HCT116 (cell line): ENCODE measurements around the gene SLC22A2. TPM values are rescaled to one million over a fixed set of nuclear protein-coding genes. Genes with fewer than 3 reads are reported as not detected.

ENCODE experiments used
- ATAC-seq: fragments of 200-7000 bp; cut with Tn5 transposase; 2 replicates; pipeline ENCODE4 v1.9.1; 2020; ENCODE audit warnings: mild to moderate bottlenecking, moderate library complexity
- BruUV-seq: library from RNA; stranded (reverse); fragments of 400-500 nt; replicated peaks from 2 replicates; lab custom pipeline; 2021; lab: Mats Ljungman, UMichigan
- CTCF ChIA-PET: fragments of 300-600 bp; sonication (Branson Sonifier 250); formaldehyde crosslinking; loops from one replicate; lab custom pipeline; 2021; ENCODE audit warnings: antibody characterized with exemption; lab: Charles Lee
- POLR2A ChIA-PET: fragments of 300-600, 350-600 bp; sonication (Branson Sonifier 250); formaldehyde crosslinking; loops from one replicate; lab custom pipeline; 2021; ENCODE audit warnings: antibody characterized with exemption; lab: Charles Lee
- RAD21 ChIA-PET, 2 experiments: fragments of 300-600 bp; sonication (Branson Sonifier 250); formaldehyde crosslinking; loops; one replicate each; lab custom pipeline; 2023; ENCODE audit warnings: low total read pairs in 2 of 2; ENCODE audit not compliant: uncharacterized antibody in 2 of 2, unreplicated experiment in 2 of 2, low non-redundant PET in 1 of 2; lab: Charles Lee
- DNase-seq: peaks from one replicate; pipeline ENCODE4 v3.0.0-alpha.2; 2010; ENCODE audit warnings: low read depth, low spot score
- H2AFZ ChIP-seq: fragments of 200-600 bp; shearing (Covaris generic), sonication (generic); 2 replicates; pipeline ENCODE4 v1.6.1; 2017; ENCODE audit warnings: low read depth, mixed run types, mixed read lengths, antibody characterized with exemption, low read length; ENCODE audit not compliant: poor library complexity, severe bottlenecking
- H3K27ac ChIP-seq: 2 replicates; pipeline ENCODE4 v1.5.1; 2012; ENCODE audit warnings: low read depth, low read length
- H3K27me3 ChIP-seq: fragments of 200-600 bp; sonication (generic); 2 replicates; pipeline ENCODE4 v1.6.1; 2016; ENCODE audit warnings: mixed run types, low read length, mixed read lengths; ENCODE audit not compliant: insufficient read depth
- H3K36me3 ChIP-seq, 2 experiments: fragments of 200-500 bp in 1 of 2; fragments of 200-600 bp in 1 of 2; sonication (Bioruptor generic) in 1 of 2; sonication (generic) in 1 of 2; 2 replicates each; pipeline versions ENCODE4 v1.5.1 to v1.6.1; 2014 to 2016; ENCODE audit warnings: low read length in 2 of 2, inconsistent platforms in 1 of 2, mixed read lengths in 1 of 2, mixed run types in 1 of 2; ENCODE audit not compliant: insufficient read depth in 2 of 2, control insufficient read depth in 1 of 2
- H3K4me1 ChIP-seq, 2 experiments: fragments of 200-600 bp in 1 of 2; sonication (generic) in 1 of 2; 2 replicates each; pipeline versions ENCODE4 v1.5.1 to v1.6.1; 2012 to 2017; ENCODE audit warnings: low read length in 2 of 2, inconsistent platforms in 1 of 2, mild to moderate bottlenecking in 1 of 2, mixed read lengths in 1 of 2, mixed run types in 1 of 2, moderate library complexity in 1 of 2; ENCODE audit not compliant: insufficient read depth in 2 of 2, control insufficient read depth in 1 of 2
- H3K4me2 ChIP-seq: fragments of 200-600 bp; sonication (generic); 2 replicates; pipeline ENCODE4 v1.6.1; 2017; ENCODE audit warnings: mixed run types, low read length, mixed read lengths
- H3K4me3 ChIP-seq, 2 experiments: fragments of 200-600 bp in 1 of 2; sonication (generic) in 1 of 2; replicated peaks in 1 of 2; 2 replicates each; pipeline ENCODE4 v1.5.1; 2011 to 2016; ENCODE audit warnings: low read length in 2 of 2, control low read depth in 1 of 2, low read depth in 1 of 2, mild to moderate bottlenecking in 1 of 2, mixed read lengths in 1 of 2, mixed run types in 1 of 2
- H3K79me2 ChIP-seq: fragments of 200-600 bp; sonication (generic); 2 replicates; pipeline ENCODE4 v1.6.1; 2017; ENCODE audit warnings: mild to moderate bottlenecking, mixed run types, low read length, moderate library complexity, mixed read lengths; ENCODE audit not compliant: insufficient read depth
- H3K9ac ChIP-seq: fragments of 200-600 bp; sonication (generic); 2 replicates; pipeline ENCODE4 v1.6.1; 2016; ENCODE audit warnings: low read length, mixed read lengths
- H3K9me2 ChIP-seq: fragments of 200-600 bp; sonication (generic), shearing (Covaris generic); 2 replicates; pipeline ENCODE4 v1.6.1; 2017; ENCODE audit warnings: mixed run types, mild to moderate bottlenecking, moderate library complexity; ENCODE audit not compliant: insufficient read depth
- H3K9me3 ChIP-seq, 2 experiments: fragments of 200-500 bp in 1 of 2; fragments of 200-600 bp in 1 of 2; sonication (Bioruptor generic) in 1 of 2; sonication (generic) in 1 of 2; 2 replicates each; pipeline ENCODE4 v1.6.1; 2014 to 2017; ENCODE audit warnings: low read length in 2 of 2, mixed read lengths in 2 of 2, inconsistent platforms in 1 of 2, low read depth in 1 of 2, mild to moderate bottlenecking in 1 of 2, mixed run types in 1 of 2, moderate library complexity in 1 of 2; ENCODE audit not compliant: control insufficient read depth in 1 of 2, insufficient read depth in 1 of 2
- H4K20me1 ChIP-seq: fragments of 200-600 bp; sonication (generic), shearing (Covaris generic); 2 replicates; pipeline ENCODE4 v1.6.1; 2017; ENCODE audit warnings: mixed run types, mild to moderate bottlenecking, moderate library complexity; ENCODE audit not compliant: insufficient read depth
- CBX3 ChIP-seq: IDR thresholded peaks from 2 replicates; pipeline ENCODE4 v1.6.1; 2012; ENCODE audit warnings: low read depth
- EGR1 ChIP-seq: IDR thresholded peaks from 2 replicates; pipeline ENCODE4 v1.6.1; 2012; ENCODE audit warnings: low read depth
- ELF1 ChIP-seq: IDR thresholded peaks from 2 replicates; pipeline ENCODE4 v1.6.1; 2012; ENCODE audit warnings: low read depth, borderline replicate concordance
- EZH2 ChIP-seq: fragments of 200-600 bp; sonication (generic); IDR thresholded peaks from 2 replicates; pipeline ENCODE4 v1.6.1; 2017; ENCODE audit warnings: antibody characterized with exemption, mixed run types
- EZH2phosphoT487 ChIP-seq: fragments of 200-600 bp; IDR thresholded peaks from 2 replicates; pipeline ENCODE4 v1.6.1; 2018; ENCODE audit warnings: antibody characterized with exemption, borderline replicate concordance
- POLR2AphosphoS5 ChIP-seq: IDR thresholded peaks from 2 replicates; pipeline ENCODE4 v1.6.1; 2011; ENCODE audit warnings: mild to moderate bottlenecking, low read depth, low read length, moderate library complexity
- RAD21 ChIP-seq: IDR thresholded peaks from 2 replicates; pipeline ENCODE4 v1.6.1; 2012; ENCODE audit warnings: low read depth, mild to moderate bottlenecking
- REST ChIP-seq: IDR thresholded peaks from 2 replicates; pipeline ENCODE4 v1.6.1; 2012; ENCODE audit warnings: low read depth
- SRF ChIP-seq: IDR thresholded peaks from 2 replicates; pipeline ENCODE4 v1.6.1; 2012; ENCODE audit warnings: low read depth
- ZBTB33 ChIP-seq: IDR thresholded peaks from 2 replicates; pipeline ENCODE4 v1.6.1; 2011; ENCODE audit warnings: mild to moderate bottlenecking, low read length, moderate library complexity; ENCODE audit not compliant: insufficient replicate concordance; ENCODE audit errors: extremely low read depth
- ZFX ChIP-seq: fragments of 450-650 bp; IDR thresholded peaks from 2 replicates; pipeline ENCODE4 v1.6.1; 2017
- intact Hi-C: fragments of 100-400 bp; cut with micrococcal nuclease; formaldehyde crosslinking; loops from 2 replicates; pipeline ENCODE4 v1.10.0; 2022
- total RNA-seq: library from RNA; stranded (reverse); gene quantifications from one replicate; pipeline ENCODE4 v1.2.1, GENCODE V29; 2021; ENCODE audit not compliant: unreplicated experiment

Gene SLC22A2
- total RNA-seq, 1 experiment from 2014 or later, result not detected

GRCh38 chr6:160217073-160217472 lies 41.5 kb downstream of the SLC22A2 start:
- ATAC-seq, result no peak
- DNase-seq, result no peak
- no TSS peak for BruUV-seq
- Histone ChIP-seq H3K9me3 (peaks cover 3 to 5% of the 10 kb centered on the region in 2 experiments; a peak in 2 of 4 replicates), H3K27ac (no peak overlapping the region), H3K79me2 (no peaks in the 10 kb centered on the region), H3K4me2 (no peak overlapping the region), H3K27me3 (no peaks in the 10 kb centered on the region), H3K9ac (no peak overlapping the region), H3K9me2 (no peaks in the 10 kb centered on the region), H3K4me1 (no peaks in the 10 kb centered on the region), H4K20me1 (no peaks in the 10 kb centered on the region), H2AFZ (no peak overlapping the region), H3K36me3 (no peaks in the 10 kb centered on the region), H3K4me3 (no peak overlapping the region)
- POLR2A ChIA-PET, result no interaction called here
- intact Hi-C loops, result no loop called here
- CTCF ChIA-PET, result no interaction called here
- RAD21 ChIA-PET, result no interaction called here
- TF ChIP-seq CBX3, result no peak
- no peak for TF ChIP-seq REST
- no peak for TF ChIP-seq EZH2
- TF ChIP-seq EGR1, result no peak
- TF ChIP-seq POLR2AphosphoS5, result no peak
- no peak for TF ChIP-seq RAD21
- no peak for TF ChIP-seq EZH2phosphoT487
- TF ChIP-seq SRF, result no peak
- TF ChIP-seq ZBTB33, result no peak
- TF ChIP-seq ZFX, result no peak
- TF ChIP-seq ELF1, result no peak
